HUES64 (cell line): Measurements from ENCODE around the gene WIPF2.

Source experiments
- H3K27ac ChIP-seq: 2 replicates; pipeline ENCODE4 v1.7.0; 2013; ENCODE audit warnings: low read depth, low read length, inconsistent platforms
- H3K27me3 ChIP-seq: 2 replicates; pipeline ENCODE4 v1.6.1; 2013; ENCODE audit warnings: mild to moderate bottlenecking, low read length; ENCODE audit not compliant: insufficient read depth
- H3K36me3 ChIP-seq: 2 replicates; pipeline ENCODE4 v1.6.1; 2013; ENCODE audit warnings: mild to moderate bottlenecking, low read length; ENCODE audit not compliant: insufficient read depth
- H3K4me1 ChIP-seq: 2 replicates; pipeline ENCODE4 v1.6.1; 2013; ENCODE audit warnings: mild to moderate bottlenecking, low read length, moderate library complexity; ENCODE audit not compliant: insufficient read depth
- H3K4me3 ChIP-seq: 2 replicates; pipeline ENCODE4 v1.5.1; 2013; ENCODE audit warnings: mild to moderate bottlenecking, low read length, moderate library complexity
- H3K9ac ChIP-seq: 2 replicates; pipeline ENCODE4 v1.6.1; 2013; ENCODE audit warnings: mild to moderate bottlenecking, low read depth, low read length
- H3K9me3 ChIP-seq: 2 replicates; pipeline ENCODE4 v1.6.1; 2013; ENCODE audit warnings: low read depth, low read length; ENCODE audit not compliant: insufficient read depth
- WGBS: fragments of 150-250, 120-280 bp; methylation state at CpG from one replicate; pipeline ENCODE4 v1.1.7; 2013; ENCODE audit warnings: missing lambda C conversion rate; 5-methylcytosine and 5-hydroxymethylcytosine counted together

Gene WIPF2

GRCh38 chr17:40178021-40178601 is 41.0 kb upstream of the WIPF2 start:
- peaks cover 17% of the 10 kb centered on the region for H3K36me3 ChIP-seq
- peaks cover 14% of the 10 kb centered on the region for H3K4me1 ChIP-seq
- 12% methylated on average over 42 of the region's 46 CpGs for WGBS
- H3K27me3 ChIP-seq, result no peaks in the 10 kb centered on the region
- H3K4me3 ChIP-seq, result peak overlapping the region; percentile 63
- no peak overlapping the region; the same call in 1 of the 2 replicates for H3K27ac ChIP-seq
- no peak overlapping the region for H3K9ac ChIP-seq
- H3K9me3 ChIP-seq, result no peaks in the 10 kb centered on the region

- Histone ChIP-seq H3K4me3 (peak overlapping the region; percentile 63), H3K27me3 (no peaks in the 10 kb centered on the region), H3K27ac (no peak overlapping the region; the same call in 1 of the 2 replicates), H3K36me3 (peaks cover 12% of the 10 kb centered on the region), H3K4me1 (peaks cover 14% of the 10 kb centered on the region), H3K9ac (no peak overlapping the region), H3K9me3 (no peaks in the 10 kb centered on the region)
- 95% methylated on average over 7 of the region's 7 CpGs for WGBS
Observed at GRCh38 chr17:40178660-40179059, 40.4 kb upstream of the WIPF2 start.

GRCh38 chr17:40179923-40180659 is 39.0 kb upstream of the WIPF2 start:
- Histone ChIP-seq H3K36me3 (peaks cover 9% of the 10 kb centered on the region), H3K4me3 (no peak overlapping the region), H3K9ac (peak overlapping the region; percentile 0; the same call in 1 of the 2 replicates), H3K27ac (no peak overlapping the region), H3K4me1 (peaks cover 14% of the 10 kb centered on the region), H3K9me3 (no peaks in the 10 kb centered on the region), H3K27me3 (no peaks in the 10 kb centered on the region)
- 58% methylated on average over 6 of the region's 6 CpGs for WGBS

GRCh38 chr17:40180694-40181093 is 38.4 kb upstream of the WIPF2 start:
- no peaks in the 10 kb centered on the region for H3K27me3 ChIP-seq
- WGBS, result 92% methylated on average over 1 of the region's 5 CpGs
- H3K4me1 ChIP-seq, result peaks cover 14% of the 10 kb centered on the region
- H3K27ac ChIP-seq, result no peak overlapping the region
- no peaks in the 10 kb centered on the region for H3K9me3 ChIP-seq
- H3K36me3 ChIP-seq, result peaks cover 9% of the 10 kb centered on the region
- no peak overlapping the region for H3K4me3 ChIP-seq
- no peak overlapping the region for H3K9ac ChIP-seq

- no peak overlapping the region for H3K27ac ChIP-seq
- H3K9me3 ChIP-seq, result no peaks in the 10 kb centered on the region
- H3K4me3 ChIP-seq, result no peak overlapping the region
- 95% methylated on average over 8 of the region's 8 CpGs for WGBS
- H3K4me1 ChIP-seq, result peaks cover 14% of the 10 kb centered on the region
- no peak overlapping the region for H3K9ac ChIP-seq
- no peaks in the 10 kb centered on the region for H3K27me3 ChIP-seq
- peaks cover 8% of the 10 kb centered on the region for H3K36me3 ChIP-seq
Observed at GRCh38 chr17:40181205-40181604, 37.9 kb upstream of the WIPF2 start.

- no peaks in the 10 kb centered on the region for H3K27me3 ChIP-seq
- no peak overlapping the region for H3K4me3 ChIP-seq
- 94% methylated on average over 6 of the region's 6 CpGs for WGBS
- H3K9me3 ChIP-seq, result no peaks in the 10 kb centered on the region
- no peak overlapping the region for H3K27ac ChIP-seq
- H3K4me1 ChIP-seq, result peaks cover 7% of the 10 kb centered on the region; the same call in 1 of the 2 replicates
- no peaks in the 10 kb centered on the region for H3K36me3 ChIP-seq
- no peak overlapping the region for H3K9ac ChIP-seq
Observed at GRCh38 chr17:40182606-40183005, 36.5 kb upstream of the WIPF2 start.

- no peak overlapping the region for H3K27ac ChIP-seq
- peaks cover 10% of the 10 kb centered on the region for H3K4me1 ChIP-seq
- no peak overlapping the region for H3K4me3 ChIP-seq
- H3K27me3 ChIP-seq, result no peaks in the 10 kb centered on the region
- 96% methylated on average over 3 of the region's 3 CpGs for WGBS
- H3K9ac ChIP-seq, result no peak overlapping the region
- H3K9me3 ChIP-seq, result no peaks in the 10 kb centered on the region
- H3K36me3 ChIP-seq, result 0 out of 2 replicates have a peak, but pooled peaks cover 6% of the 10 kb centered on the region
Observed at GRCh38 chr17:40187238-40187637, 31.9 kb upstream of the WIPF2 start.

- H3K4me1 ChIP-seq, result peaks cover 12% of the 10 kb centered on the region
- WGBS, result 94% methylated on average over 6 of the region's 6 CpGs
Observed at GRCh38 chr17:40188694-40189093, 30.4 kb upstream of the WIPF2 start.

GRCh38 chr17:40190197-40191021 is 28.7 kb upstream of the WIPF2 start:
- Histone ChIP-seq H3K4me3 (peak overlapping the region; percentile 63), H3K9me3 (no peaks in the 10 kb centered on the region), H3K27ac (no peak overlapping the region), H3K4me1 (peaks cover 12% of the 10 kb centered on the region), H3K9ac (peak overlapping the region; percentile 42), H3K27me3 (no peaks in the 10 kb centered on the region), H3K36me3 (peaks cover 15% of the 10 kb centered on the region; the same call in 1 of the 2 replicates)
- 47% methylated on average over 15 of the region's 15 CpGs for WGBS

More at GRCh38 chr17:40188694-40189093, 30.4 kb upstream of the WIPF2 start:
- peaks cover 13% of the 10 kb centered on the region; the same call in 1 of the 2 replicates for H3K36me3 ChIP-seq
- no peak overlapping the region for H3K4me3 ChIP-seq
- H3K27ac ChIP-seq, result no peak overlapping the region
- no peaks in the 10 kb centered on the region for H3K27me3 ChIP-seq
- no peak overlapping the region for H3K9ac ChIP-seq
- no peaks in the 10 kb centered on the region for H3K9me3 ChIP-seq

- WGBS, result 2% methylated on average over 58 of the region's 60 CpGs
- H3K4me1 ChIP-seq, result peaks cover 12% of the 10 kb centered on the region
- H3K9me3 ChIP-seq, result no peaks in the 10 kb centered on the region
- H3K27me3 ChIP-seq, result no peaks in the 10 kb centered on the region
- H3K4me3 ChIP-seq, result peak overlapping the region; percentile 63
- H3K27ac ChIP-seq, result peak overlapping the region; percentile 5; the same call in 1 of the 2 replicates
- peaks cover 15% of the 10 kb centered on the region; the same call in 1 of the 2 replicates for H3K36me3 ChIP-seq
- H3K9ac ChIP-seq, result peak overlapping the region; percentile 73
Observed at GRCh38 chr17:40191237-40192208, 27.6 kb upstream of the WIPF2 start.
